Epithelial cell of proximal tubule (primary cell): ENCODE data around the gene DAND5. TPM values are rescaled to one million over a fixed set of nuclear protein-coding genes. Genes with fewer than 3 reads are reported as not detected.

Source experiments
- DNase-seq: peaks from one replicate; pipeline ENCODE4 v3.0.0-alpha.2; 2011; ENCODE audit warnings: low read depth
- H3K4me3 ChIP-seq: 2 replicates; pipeline ENCODE4 v1.5.1; 2011; ENCODE audit warnings: low read depth, mild to moderate bottlenecking, low read length
- total RNA-seq: library from RNA; depleted of rRNA; stranded (reverse); fragments of >200 nt; gene quantifications from 2 replicates; pipeline ENCODE4 v1.2.3, GENCODE V29; 2015
- TF ChIP-seq, protein P1 (sequence below): conservative IDR thresholded peaks from 2 replicates; pipeline ENCODE4 v1.5.1; 2012; ENCODE audit warnings: low read depth, mild to moderate bottlenecking, low read length

DAND5 gene
- total RNA-seq, 1 donor from 2014 or later: 0.06 TPM

DNA sequence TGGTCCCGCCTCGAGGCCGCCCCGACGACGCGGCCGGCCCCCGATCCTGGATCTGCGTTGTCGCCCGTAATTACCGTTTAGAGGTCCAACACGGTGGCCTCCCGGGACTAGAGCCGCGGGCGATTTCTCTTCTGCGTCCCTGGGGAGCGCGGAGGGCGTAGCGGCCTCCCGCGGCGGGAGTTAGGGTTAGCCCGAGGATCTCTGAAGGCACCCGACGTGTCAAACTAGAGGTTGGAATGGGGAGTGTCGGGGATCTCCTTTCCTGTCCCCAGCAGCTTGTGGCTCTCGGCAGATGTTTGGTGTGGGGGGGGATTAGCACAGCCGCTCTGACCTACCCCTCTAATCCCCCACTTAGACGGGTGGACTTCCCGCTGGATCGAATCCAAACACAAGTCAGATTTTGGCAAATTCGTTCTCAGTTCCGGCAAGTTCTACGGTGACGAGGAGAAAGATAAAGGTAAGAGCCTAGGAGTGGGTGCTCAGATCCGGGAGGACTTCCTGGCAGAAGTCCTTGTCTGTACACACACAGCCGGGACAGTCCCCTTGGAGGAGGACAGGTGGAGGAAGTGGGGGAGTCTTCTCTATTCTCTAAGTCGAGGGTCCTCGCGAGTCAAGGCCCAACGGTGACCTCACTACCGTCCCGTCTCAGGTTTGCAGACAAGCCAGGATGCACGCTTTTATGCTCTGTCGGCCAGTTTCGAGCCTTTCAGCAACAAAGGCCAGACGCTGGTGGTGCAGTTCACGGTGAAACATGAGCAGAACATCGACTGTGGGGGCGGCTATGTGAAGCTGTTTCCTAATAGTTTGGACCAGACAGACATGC lies 30.4 kb upstream of the DAND5 start:
- no peak for DNase-seq
- H3K4me3 ChIP-seq: peak overlapping the region; percentile 79
- TF ChIP-seq, protein P1, sequence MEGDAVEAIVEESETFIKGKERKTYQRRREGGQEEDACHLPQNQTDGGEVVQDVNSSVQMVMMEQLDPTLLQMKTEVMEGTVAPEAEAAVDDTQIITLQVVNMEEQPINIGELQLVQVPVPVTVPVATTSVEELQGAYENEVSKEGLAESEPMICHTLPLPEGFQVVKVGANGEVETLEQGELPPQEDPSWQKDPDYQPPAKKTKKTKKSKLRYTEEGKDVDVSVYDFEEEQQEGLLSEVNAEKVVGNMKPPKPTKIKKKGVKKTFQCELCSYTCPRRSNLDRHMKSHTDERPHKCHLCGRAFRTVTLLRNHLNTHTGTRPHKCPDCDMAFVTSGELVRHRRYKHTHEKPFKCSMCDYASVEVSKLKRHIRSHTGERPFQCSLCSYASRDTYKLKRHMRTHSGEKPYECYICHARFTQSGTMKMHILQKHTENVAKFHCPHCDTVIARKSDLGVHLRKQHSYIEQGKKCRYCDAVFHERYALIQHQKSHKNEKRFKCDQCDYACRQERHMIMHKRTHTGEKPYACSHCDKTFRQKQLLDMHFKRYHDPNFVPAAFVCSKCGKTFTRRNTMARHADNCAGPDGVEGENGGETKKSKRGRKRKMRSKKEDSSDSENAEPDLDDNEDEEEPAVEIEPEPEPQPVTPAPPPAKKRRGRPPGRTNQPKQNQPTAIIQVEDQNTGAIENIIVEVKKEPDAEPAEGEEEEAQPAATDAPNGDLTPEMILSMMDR: peak; percentile 23

- TF ChIP-seq, protein P1: no peak
- peak overlapping the region; percentile 79 for H3K4me3 ChIP-seq
- DNase-seq: no peak
These were observed 29.4 kb upstream of the DAND5 start for GRCh38 chr19:12939975-12940423.

- TF ChIP-seq, protein P1: no peak
- H3K4me3 ChIP-seq: peak overlapping the region; percentile 79
- no peak for DNase-seq
These were observed 28.5 kb upstream of the DAND5 start for GRCh38 chr19:12940897-12941296.

- no peak overlapping the region for H3K4me3 ChIP-seq
- TF ChIP-seq, protein P1: no peak
- DNase-seq: no peak
These were observed 25.8 kb upstream of the DAND5 start for GRCh38 chr19:12943437-12944044.

DNA sequence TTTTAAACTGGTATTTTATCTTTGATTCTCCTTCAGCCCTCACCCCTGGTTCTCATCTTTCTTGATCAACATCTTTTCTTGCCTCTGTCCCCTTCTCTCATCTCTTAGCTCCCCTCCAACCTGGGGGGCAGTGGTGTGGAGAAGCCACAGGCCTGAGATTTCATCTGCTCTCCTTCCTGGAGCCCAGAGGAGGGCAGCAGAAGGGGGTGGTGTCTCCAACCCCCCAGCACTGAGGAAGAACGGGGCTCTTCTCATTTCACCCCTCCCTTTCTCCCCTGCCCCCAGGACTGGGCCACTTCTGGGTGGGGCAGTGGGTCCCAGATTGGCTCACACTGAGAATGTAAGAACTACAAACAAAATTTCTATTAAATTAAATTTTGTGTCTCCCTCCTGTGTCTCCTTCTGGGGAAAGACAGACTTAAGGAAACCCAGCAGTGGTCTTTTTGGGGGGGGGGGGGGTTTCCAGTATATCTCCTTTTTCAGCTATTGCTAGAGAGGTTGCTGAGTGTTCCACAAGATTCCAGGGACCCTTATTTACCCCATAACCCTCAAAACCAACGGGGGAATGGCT lies 25.2 kb upstream of the DAND5 start:
- TF ChIP-seq, protein P1: no peak
- H3K4me3 ChIP-seq: no peak overlapping the region
- no peak for DNase-seq

- TF ChIP-seq, protein P1: no peak
- H3K4me3 ChIP-seq: peak within 1 kb of the TSS; percentile 81
- DNase-seq: peak; percentile 64
These were observed 23.8 kb upstream of the DAND5 start, which contains the start of gene RAD23A for GRCh38 chr19:12945479-12946091. Gene RAD23A, plus strand, starts transcription at chr19:12945862. Its CDS starts 87 bp downstream, at chr19:12945949.
